ENCODE measurements around the gene MEGF10.

The MEGF10 gene

GRCh38 chr5:127370631-127371030 lies 80.0 kb downstream of the MEGF10 start:
- TF ChIP-seq CTCF (IDR thresholded peaks at IDR 0.05; ENCODE audit: borderline replicate concordance, control extremely low read depth, extremely low read depth, insufficient read depth, missing control alignments) = no peak
- no peak for DNase-seq (ENCODE audit: low spot score)
- in situ Hi-C loops (cut with MboI; ENCODE audit: low sequenced_read_pairs, unreplicated experiment) = no loop called here

- no peak for DNase-seq (ENCODE audit: low spot score)
- in situ Hi-C loops (cut with MboI; ENCODE audit: low sequenced_read_pairs, unreplicated experiment) = no loop called here
- peak; percentile 8 for TF ChIP-seq CTCF (IDR thresholded peaks at IDR 0.05; ENCODE audit: borderline replicate concordance, control extremely low read depth, extremely low read depth, insufficient read depth, missing control alignments)
Observed at GRCh38 chr5:127373858-127374491, 83.4 kb downstream of the MEGF10 start.

- no peak for DNase-seq (ENCODE audit: low spot score)
- in situ Hi-C loops (cut with MboI; ENCODE audit: low sequenced_read_pairs, unreplicated experiment) = no loop called here
- no peak for TF ChIP-seq CTCF (IDR thresholded peaks at IDR 0.05; ENCODE audit: borderline replicate concordance, control extremely low read depth, extremely low read depth, insufficient read depth, missing control alignments)
Observed at GRCh38 chr5:127375124-127375523, 84.5 kb downstream of the MEGF10 start.

- DNase-seq (ENCODE audit: low spot score) = no peak
- TF ChIP-seq CTCF (IDR thresholded peaks at IDR 0.05; ENCODE audit: borderline replicate concordance, control extremely low read depth, extremely low read depth, insufficient read depth, missing control alignments) = no peak
- in situ Hi-C loops (cut with MboI; ENCODE audit: low sequenced_read_pairs, unreplicated experiment) = no loop called here
Observed at GRCh38 chr5:127375544-127376091, 85.0 kb downstream of the MEGF10 start.

- no peak for DNase-seq (ENCODE audit: low spot score)
- in situ Hi-C loops (cut with MboI; ENCODE audit: low sequenced_read_pairs, unreplicated experiment) = no loop called here
- no peak for TF ChIP-seq CTCF (IDR thresholded peaks at IDR 0.05; ENCODE audit: borderline replicate concordance, control extremely low read depth, extremely low read depth, insufficient read depth, missing control alignments)
Observed at GRCh38 chr5:127377651-127378050, 87.1 kb downstream of the MEGF10 start.

GRCh38 chr5:127385936-127386335 lies 95.3 kb downstream of the MEGF10 start:
- in situ Hi-C loops (cut with MboI; ENCODE audit: low sequenced_read_pairs, unreplicated experiment) = no loop called here
- DNase-seq (ENCODE audit: low spot score) = no peak
- no peak for TF ChIP-seq CTCF (IDR thresholded peaks at IDR 0.05; ENCODE audit: borderline replicate concordance, control extremely low read depth, extremely low read depth, insufficient read depth, missing control alignments)
